ENCODE results near the gene FNDC3B.

Gene FNDC3B

DNA sequence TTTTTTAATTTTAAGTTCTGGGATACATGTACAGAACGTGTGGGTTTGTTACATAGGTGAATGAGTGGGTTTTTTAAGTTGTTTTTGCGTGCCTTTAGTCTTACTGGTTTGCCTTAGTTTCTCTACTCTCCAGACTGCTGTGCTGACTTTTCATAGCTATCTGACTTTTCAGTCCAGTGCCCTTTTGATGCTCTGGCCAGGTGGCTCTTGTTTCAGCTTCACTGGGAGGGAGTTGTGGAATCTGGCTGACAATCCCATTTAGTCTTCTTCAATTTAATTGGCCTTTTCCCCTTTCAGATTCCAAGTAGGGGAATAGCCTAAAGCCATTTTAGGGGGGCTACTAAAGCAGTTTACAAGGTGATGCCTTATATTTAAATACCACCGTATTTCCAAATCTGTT is 30.1 kb downstream of the FNDC3B start:
- Histone ChIP-seq H3K4me2 (ENCODE audit: low read depth, low read length, poor library complexity, severe bottlenecking) (no peak overlapping the region), H3K4me1 (ENCODE audit: insufficient read depth, low read length, poor library complexity, severe bottlenecking) (no peaks in the 10 kb centered on the region), H3K79me2 (ENCODE audit: insufficient read depth, low read length) (peaks cover 42% of the 10 kb centered on the region; the same call in 1 of the 2 replicates), H3K27me3 (ENCODE audit: insufficient read depth, low read length, poor library complexity, severe bottlenecking) (no peaks in the 10 kb centered on the region), H3K9ac (ENCODE audit: low read depth, low read length, poor library complexity, severe bottlenecking) (no peak overlapping the region), H2AFZ (ENCODE audit: low read length) (no peak overlapping the region), H3K9me3 (ENCODE audit: insufficient read depth, low read depth, low read length) (no peaks in the 10 kb centered on the region), H4K20me1 (ENCODE audit: insufficient read depth, low read length, poor library complexity, severe bottlenecking) (no peaks in the 10 kb centered on the region), H3K9me2 (replicated peaks; ENCODE audit: low read depth, low read length) (no peaks in the 10 kb centered on the region), H3K36me3 (ENCODE audit: insufficient read depth, low read length) (peaks cover 6% of the 10 kb centered on the region; the same call in 1 of the 2 replicates), H3K4me3 (ENCODE audit: low read length, poor library complexity, severe bottlenecking) (no peak overlapping the region), H3F3A (ENCODE audit: low read depth) (no peaks in the 10 kb centered on the region)
- TF ChIP-seq, protein P1, sequence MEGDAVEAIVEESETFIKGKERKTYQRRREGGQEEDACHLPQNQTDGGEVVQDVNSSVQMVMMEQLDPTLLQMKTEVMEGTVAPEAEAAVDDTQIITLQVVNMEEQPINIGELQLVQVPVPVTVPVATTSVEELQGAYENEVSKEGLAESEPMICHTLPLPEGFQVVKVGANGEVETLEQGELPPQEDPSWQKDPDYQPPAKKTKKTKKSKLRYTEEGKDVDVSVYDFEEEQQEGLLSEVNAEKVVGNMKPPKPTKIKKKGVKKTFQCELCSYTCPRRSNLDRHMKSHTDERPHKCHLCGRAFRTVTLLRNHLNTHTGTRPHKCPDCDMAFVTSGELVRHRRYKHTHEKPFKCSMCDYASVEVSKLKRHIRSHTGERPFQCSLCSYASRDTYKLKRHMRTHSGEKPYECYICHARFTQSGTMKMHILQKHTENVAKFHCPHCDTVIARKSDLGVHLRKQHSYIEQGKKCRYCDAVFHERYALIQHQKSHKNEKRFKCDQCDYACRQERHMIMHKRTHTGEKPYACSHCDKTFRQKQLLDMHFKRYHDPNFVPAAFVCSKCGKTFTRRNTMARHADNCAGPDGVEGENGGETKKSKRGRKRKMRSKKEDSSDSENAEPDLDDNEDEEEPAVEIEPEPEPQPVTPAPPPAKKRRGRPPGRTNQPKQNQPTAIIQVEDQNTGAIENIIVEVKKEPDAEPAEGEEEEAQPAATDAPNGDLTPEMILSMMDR (conservative IDR thresholded peaks at IDR 0.05; ENCODE audit: low read length): no peak
- TF ChIP-seq EZH2phosphoT487 (IDR thresholded peaks at IDR 0.05; ENCODE audit: borderline replicate concordance): no peak

DNA sequence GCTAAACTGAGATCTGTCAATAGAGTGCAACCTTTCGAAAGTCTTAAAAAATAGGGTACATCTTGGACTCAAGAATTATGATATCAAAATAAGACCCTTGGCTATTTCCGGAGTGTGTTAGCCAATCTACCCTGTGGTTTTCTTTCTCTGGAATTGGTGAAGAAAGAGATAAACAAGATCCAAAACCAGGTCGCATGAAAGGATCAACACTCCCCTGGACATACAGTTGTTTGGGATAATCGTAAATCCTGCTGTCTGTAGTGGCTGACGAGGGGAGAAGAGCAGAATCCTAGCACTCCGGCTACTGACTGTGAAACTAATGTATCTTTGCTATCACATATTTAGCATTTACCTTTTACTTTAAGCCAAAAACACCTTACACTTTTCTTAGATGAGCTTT is 30.9 kb downstream of the FNDC3B start:
- Histone ChIP-seq H3K4me3 (ENCODE audit: low read length, poor library complexity, severe bottlenecking) (no peak overlapping the region), H3K27me3 (ENCODE audit: insufficient read depth, low read length, poor library complexity, severe bottlenecking) (no peaks in the 10 kb centered on the region), H3F3A (ENCODE audit: low read depth) (no peaks in the 10 kb centered on the region), H3K4me1 (ENCODE audit: insufficient read depth, low read length, poor library complexity, severe bottlenecking) (no peaks in the 10 kb centered on the region), H3K36me3 (ENCODE audit: insufficient read depth, low read length) (peaks cover 6% of the 10 kb centered on the region; the same call in 1 of the 2 replicates), H3K79me2 (ENCODE audit: insufficient read depth, low read length) (peaks cover 46% of the 10 kb centered on the region; the same call in 1 of the 2 replicates), H2AFZ (ENCODE audit: low read length) (no peak overlapping the region), H4K20me1 (ENCODE audit: insufficient read depth, low read length, poor library complexity, severe bottlenecking) (no peaks in the 10 kb centered on the region), H3K9me3 (ENCODE audit: insufficient read depth, low read depth, low read length) (no peaks in the 10 kb centered on the region), H3K4me2 (ENCODE audit: low read depth, low read length, poor library complexity, severe bottlenecking) (no peak overlapping the region), H3K9me2 (replicated peaks; ENCODE audit: low read depth, low read length) (no peaks in the 10 kb centered on the region), H3K9ac (ENCODE audit: low read depth, low read length, poor library complexity, severe bottlenecking) (no peak overlapping the region)
- no peak for TF ChIP-seq EZH2phosphoT487 (IDR thresholded peaks at IDR 0.05; ENCODE audit: borderline replicate concordance)
- TF ChIP-seq, protein P1 (conservative IDR thresholded peaks at IDR 0.05; ENCODE audit: low read length): no peak

GRCh38 chr3:172070802-172071201 is 31.4 kb downstream of the FNDC3B start:
- no peak overlapping the region for H3K4me2 ChIP-seq (ENCODE audit: low read depth, low read length, poor library complexity, severe bottlenecking)
- no peak overlapping the region for H3K9ac ChIP-seq (ENCODE audit: low read depth, low read length, poor library complexity, severe bottlenecking)
- TF ChIP-seq, protein P1 (conservative IDR thresholded peaks at IDR 0.05; ENCODE audit: low read length): no peak
- TF ChIP-seq EZH2phosphoT487 (IDR thresholded peaks at IDR 0.05; ENCODE audit: borderline replicate concordance): no peak
- no peaks in the 10 kb centered on the region for H3K4me1 ChIP-seq (ENCODE audit: insufficient read depth, low read length, poor library complexity, severe bottlenecking)
- H3F3A ChIP-seq (ENCODE audit: low read depth): no peaks in the 10 kb centered on the region
- H3K9me2 ChIP-seq (replicated peaks; ENCODE audit: low read depth, low read length): no peaks in the 10 kb centered on the region
- H3K4me3 ChIP-seq (ENCODE audit: low read length, poor library complexity, severe bottlenecking): no peak overlapping the region
- peaks cover 6% of the 10 kb centered on the region; the same call in 1 of the 2 replicates for H3K36me3 ChIP-seq (ENCODE audit: insufficient read depth, low read length)
- no peaks in the 10 kb centered on the region for H3K27me3 ChIP-seq (ENCODE audit: insufficient read depth, low read length, poor library complexity, severe bottlenecking)
- H4K20me1 ChIP-seq (ENCODE audit: insufficient read depth, low read length, poor library complexity, severe bottlenecking): no peaks in the 10 kb centered on the region
- no peaks in the 10 kb centered on the region for H3K9me3 ChIP-seq (ENCODE audit: insufficient read depth, low read depth, low read length)
- no peak overlapping the region for H2AFZ ChIP-seq (ENCODE audit: low read length)
- peaks cover 49% of the 10 kb centered on the region; the same call in 1 of the 2 replicates for H3K79me2 ChIP-seq (ENCODE audit: insufficient read depth, low read length)

All from Loucy (cell line).